ENCODE measurements around the gene KRT85. TPM values are rescaled to one million over a fixed set of nuclear protein-coding genes. Genes with fewer than 3 reads are reported as not detected.

Gene KRT85
- total RNA-seq, 2 donors from 2014 or later = not detected

DNA sequence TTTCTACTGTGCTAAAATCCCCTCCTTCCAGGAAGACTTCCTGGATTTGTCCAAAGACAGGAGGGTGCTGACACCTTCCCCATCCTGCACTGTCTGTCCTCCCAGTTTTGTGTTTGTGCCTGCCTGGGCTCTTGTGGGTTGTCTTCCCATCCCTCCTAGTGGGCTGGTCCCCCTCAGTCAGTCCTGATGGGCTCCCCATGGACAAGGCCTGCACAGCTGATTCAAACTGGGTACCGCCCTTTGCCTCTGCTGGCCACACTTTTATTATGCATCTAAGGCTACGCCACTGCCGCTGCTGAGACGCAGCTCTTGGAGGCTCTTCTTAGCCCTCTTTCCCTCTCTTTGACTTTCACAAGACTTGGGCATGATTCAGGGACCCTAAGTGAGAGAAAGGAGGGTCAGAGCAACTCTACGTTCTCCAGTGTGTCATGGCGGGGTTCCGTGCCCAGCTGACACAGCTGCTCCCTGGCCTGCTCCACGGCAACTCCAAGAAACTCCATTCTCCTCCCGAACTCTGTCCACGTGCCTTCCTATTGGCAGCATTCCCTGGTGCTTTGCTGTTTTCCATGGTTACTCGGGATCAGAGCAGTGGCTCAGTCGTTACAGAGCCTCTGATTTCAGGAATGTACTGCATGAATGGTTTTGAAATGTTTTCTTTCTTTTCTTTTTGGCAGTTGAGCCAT, 3.8 kb upstream of the KRT85 start:
- no peak overlapping the region for H3K4me3 Mint-ChIP-seq
- peaks cover 17% of the 10 kb centered on the region for H3K27me3 Mint-ChIP-seq (ENCODE audit: low read depth)
- no peak for ATAC-seq (replicated peaks in 1 of 2)
- no peaks in the 10 kb centered on the region for H3K36me3 Mint-ChIP-seq (ENCODE audit: insufficient read depth in 2 of 2)
- no peaks in the 10 kb centered on the region for H3K9me3 Mint-ChIP-seq
- H3K27ac Mint-ChIP-seq = no peak overlapping the region
- H3K4me1 Mint-ChIP-seq (ENCODE audit: low read depth) = no peaks in the 10 kb centered on the region
- DNase-seq = no peak

DNA sequence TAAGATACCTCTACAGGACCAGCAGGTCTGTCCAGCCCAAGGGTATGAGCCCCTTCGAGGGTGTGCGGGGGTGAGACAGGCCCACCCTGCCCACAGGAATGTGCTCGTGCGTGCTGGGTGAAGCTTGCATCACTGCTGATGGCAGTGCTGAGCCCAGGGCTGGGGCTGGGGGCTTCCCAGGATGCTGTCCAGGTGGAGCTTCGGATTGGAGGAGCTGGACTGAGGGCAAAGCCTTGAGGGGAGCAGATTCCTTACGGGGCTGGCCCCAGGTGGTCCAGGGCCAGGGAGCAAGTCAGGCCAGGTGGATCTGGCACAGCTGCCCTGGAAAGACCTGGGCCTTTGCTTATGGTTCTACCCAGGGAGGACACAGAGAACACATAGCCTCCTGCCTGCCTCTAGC, 2.5 kb upstream of the KRT85 start:
- no peak for ATAC-seq (replicated peaks in 1 of 2)
- H3K36me3 Mint-ChIP-seq (ENCODE audit: insufficient read depth in 2 of 2) = no peaks in the 10 kb centered on the region
- H3K4me3 Mint-ChIP-seq = no peak overlapping the region
- no peaks in the 10 kb centered on the region for H3K9me3 Mint-ChIP-seq
- peaks cover 12% of the 10 kb centered on the region for H3K27me3 Mint-ChIP-seq (ENCODE audit: low read depth)
- no peak overlapping the region for H3K27ac Mint-ChIP-seq
- DNase-seq = no peak
- H3K4me1 Mint-ChIP-seq (ENCODE audit: low read depth) = no peaks in the 10 kb centered on the region

DNA sequence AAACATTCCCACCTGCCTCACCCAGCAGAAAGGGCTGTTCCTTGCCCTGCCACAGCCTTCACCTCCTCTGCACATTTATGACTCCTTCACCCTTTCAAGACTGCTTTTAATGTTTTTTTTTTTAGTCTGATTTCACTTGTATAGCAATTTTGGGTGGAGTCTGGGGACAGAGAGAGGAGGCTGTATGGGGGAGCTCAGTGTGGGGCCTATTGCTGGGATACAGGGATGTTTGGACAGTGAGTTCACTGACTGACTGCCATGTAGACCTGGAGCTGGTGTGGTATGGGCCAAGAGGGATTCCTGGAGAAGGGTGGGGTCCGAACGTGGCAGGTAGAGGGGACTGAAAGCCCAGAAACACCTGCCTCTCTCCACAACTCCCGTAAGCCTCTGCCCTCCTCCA, 1.9 kb upstream of the KRT85 start:
- no peak for ATAC-seq (replicated peaks in 1 of 2)
- no peak overlapping the region for H3K4me3 Mint-ChIP-seq
- H3K36me3 Mint-ChIP-seq (ENCODE audit: insufficient read depth in 2 of 2) = no peaks in the 10 kb centered on the region
- H3K27ac Mint-ChIP-seq = no peak overlapping the region
- H3K27me3 Mint-ChIP-seq (ENCODE audit: low read depth) = peaks cover 12% of the 10 kb centered on the region
- H3K4me1 Mint-ChIP-seq (ENCODE audit: low read depth) = no peaks in the 10 kb centered on the region
- DNase-seq = no peak
- H3K9me3 Mint-ChIP-seq = no peaks in the 10 kb centered on the region

DNA sequence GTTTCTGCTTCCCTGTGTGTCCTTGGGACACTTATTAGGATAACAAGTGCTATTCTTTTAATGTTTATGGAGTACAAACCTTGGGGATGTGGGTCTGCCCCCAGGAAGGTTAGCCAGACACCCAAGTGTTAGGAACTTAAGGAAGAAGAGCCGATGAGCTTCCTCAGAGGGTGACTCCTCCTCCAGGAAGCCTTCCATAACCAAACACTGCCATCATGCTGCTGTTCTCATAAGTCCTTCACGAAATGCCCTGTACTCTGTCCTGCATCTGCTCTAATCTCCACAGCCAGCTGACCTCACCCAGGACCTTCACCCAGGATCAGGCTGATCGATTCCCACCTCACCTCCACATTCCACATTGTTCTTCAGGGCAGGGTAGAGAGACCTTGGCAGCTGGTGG, 1.2 kb upstream of the KRT85 start:
- Mint-ChIP-seq H3K27ac (no peak overlapping the region), H3K9me3 (no peaks in the 10 kb centered on the region), H3K4me1 (ENCODE audit: low read depth) (no peaks in the 10 kb centered on the region), H3K36me3 (ENCODE audit: insufficient read depth in 2 of 2) (no peaks in the 10 kb centered on the region), H3K4me3 (no peak overlapping the region), H3K27me3 (ENCODE audit: low read depth) (peaks cover 12% of the 10 kb centered on the region)
- DNase-seq (no peak), ATAC-seq (replicated peaks in 1 of 2) (no peak)

- Mint-ChIP-seq H3K9me3 (no peaks in the 10 kb centered on the region), H3K27ac (no peak overlapping the region), H3K36me3 (ENCODE audit: insufficient read depth in 2 of 2) (no peaks in the 10 kb centered on the region), H3K27me3 (ENCODE audit: low read depth) (peaks cover 12% of the 10 kb centered on the region), H3K4me3 (no peak overlapping the region), H3K4me1 (ENCODE audit: low read depth) (no peaks in the 10 kb centered on the region)
- no peak for DNase-seq
- no peak for ATAC-seq (replicated peaks in 1 of 2)
Observed at GRCh38 chr12:52367876-52368275, 595 bp upstream of the KRT85 start.

GRCh38 chr12:52364901-52365489, 2.3 kb downstream of the KRT85 start:
- no peak overlapping the region for H3K27ac Mint-ChIP-seq
- H3K4me1 Mint-ChIP-seq (ENCODE audit: low read depth) = no peaks in the 10 kb centered on the region
- no peaks in the 10 kb centered on the region for H3K36me3 Mint-ChIP-seq (ENCODE audit: insufficient read depth in 2 of 2)

GRCh38 chr12:52364061-52364460, 3.2 kb downstream of the KRT85 start:
- no peak for DNase-seq
- Mint-ChIP-seq H3K9me3 (no peaks in the 10 kb centered on the region), H3K4me1 (ENCODE audit: low read depth) (peaks cover 6% of the 10 kb centered on the region), H3K27ac (no peak overlapping the region), H3K27me3 (ENCODE audit: low read depth) (peaks cover 6% of the 10 kb centered on the region), H3K4me3 (no peak overlapping the region), H3K36me3 (ENCODE audit: insufficient read depth in 2 of 2) (no peaks in the 10 kb centered on the region)
- ATAC-seq (replicated peaks in 1 of 2) = no peak

More at GRCh38 chr12:52364901-52365489, 2.3 kb downstream of the KRT85 start:
- Mint-ChIP-seq H3K4me3 (no peak overlapping the region), H3K9me3 (no peaks in the 10 kb centered on the region), H3K27me3 (ENCODE audit: low read depth) (peaks cover 6% of the 10 kb centered on the region)
- no peak for ATAC-seq (replicated peaks in 1 of 2)
- no peak for DNase-seq

GRCh38 chr12:52363111-52363679, 4.1 kb downstream of the KRT85 start:
- Mint-ChIP-seq H3K4me1 (ENCODE audit: low read depth) (peaks cover 15% of the 10 kb centered on the region), H3K27me3 (ENCODE audit: low read depth) (no peaks in the 10 kb centered on the region), H3K9me3 (no peaks in the 10 kb centered on the region), H3K27ac (no peak overlapping the region), H3K4me3 (no peak overlapping the region), H3K36me3 (ENCODE audit: insufficient read depth in 2 of 2) (no peaks in the 10 kb centered on the region)
- no peak for ATAC-seq (replicated peaks in 1 of 2)
- no peak for DNase-seq

DNA sequence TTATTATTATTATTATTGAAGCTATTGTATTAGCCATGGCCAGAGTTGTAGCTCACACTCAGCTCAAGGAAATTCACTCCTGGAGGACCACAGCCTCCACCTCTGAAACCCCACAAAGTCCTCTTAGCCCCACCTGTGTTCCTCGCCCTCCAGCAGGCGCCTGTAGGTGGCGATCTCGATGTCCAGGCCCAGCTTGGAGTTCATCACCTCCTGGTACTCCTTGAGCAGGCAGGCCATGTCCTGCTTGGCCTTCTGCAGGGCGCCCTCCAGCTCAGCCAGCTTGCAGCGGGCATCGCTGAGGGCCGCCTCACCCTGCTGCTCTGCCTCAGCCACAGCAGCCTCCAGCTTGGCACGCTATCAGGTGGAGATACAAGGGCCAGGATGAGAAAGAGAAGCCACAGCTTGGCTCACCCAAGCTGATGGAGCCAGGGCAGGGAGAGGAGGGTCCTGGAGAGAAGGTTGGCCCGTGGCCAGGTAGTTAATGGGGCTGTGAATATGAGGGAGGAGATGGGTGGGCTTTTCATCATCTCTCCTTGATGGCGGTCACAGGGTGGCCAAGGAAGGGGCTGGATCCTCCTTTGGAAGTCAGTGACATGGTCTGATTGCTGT, 5.1 kb downstream of the KRT85 start:
- ATAC-seq (replicated peaks in 1 of 2) (no peak), DNase-seq (no peak)
- Mint-ChIP-seq H3K9me3 (no peaks in the 10 kb centered on the region), H3K27ac (no peak overlapping the region), H3K36me3 (ENCODE audit: insufficient read depth in 2 of 2) (no peaks in the 10 kb centered on the region), H3K4me1 (ENCODE audit: low read depth) (peaks cover 15% of the 10 kb centered on the region), H3K4me3 (no peak overlapping the region), H3K27me3 (ENCODE audit: low read depth) (no peaks in the 10 kb centered on the region)

- no peaks in the 10 kb centered on the region for H3K9me3 Mint-ChIP-seq
- ATAC-seq (replicated peaks in 1 of 2) (peak in 1 of 2 donors; percentile 15), DNase-seq (no peak)
- H3K4me3 Mint-ChIP-seq = no peak overlapping the region
- H3K27ac Mint-ChIP-seq = no peak overlapping the region
- H3K27me3 Mint-ChIP-seq (ENCODE audit: low read depth) = no peaks in the 10 kb centered on the region
- peaks cover 15% of the 10 kb centered on the region for H3K4me1 Mint-ChIP-seq (ENCODE audit: low read depth)
- no peaks in the 10 kb centered on the region for H3K36me3 Mint-ChIP-seq (ENCODE audit: insufficient read depth in 2 of 2)
Observed at GRCh38 chr12:52361553-52361952, 5.7 kb downstream of the KRT85 start.

GRCh38 chr12:52360663-52361271, 6.5 kb downstream of the KRT85 start:
- Mint-ChIP-seq H3K9me3 (no peaks in the 10 kb centered on the region), H3K36me3 (ENCODE audit: insufficient read depth in 2 of 2) (no peaks in the 10 kb centered on the region), H3K27me3 (ENCODE audit: low read depth) (no peaks in the 10 kb centered on the region), H3K4me1 (ENCODE audit: low read depth) (peaks cover 15% of the 10 kb centered on the region), H3K4me3 (no peak overlapping the region), H3K27ac (no peak overlapping the region)
- ATAC-seq (replicated peaks in 1 of 2) (no peak), DNase-seq (no peak)

DNA sequence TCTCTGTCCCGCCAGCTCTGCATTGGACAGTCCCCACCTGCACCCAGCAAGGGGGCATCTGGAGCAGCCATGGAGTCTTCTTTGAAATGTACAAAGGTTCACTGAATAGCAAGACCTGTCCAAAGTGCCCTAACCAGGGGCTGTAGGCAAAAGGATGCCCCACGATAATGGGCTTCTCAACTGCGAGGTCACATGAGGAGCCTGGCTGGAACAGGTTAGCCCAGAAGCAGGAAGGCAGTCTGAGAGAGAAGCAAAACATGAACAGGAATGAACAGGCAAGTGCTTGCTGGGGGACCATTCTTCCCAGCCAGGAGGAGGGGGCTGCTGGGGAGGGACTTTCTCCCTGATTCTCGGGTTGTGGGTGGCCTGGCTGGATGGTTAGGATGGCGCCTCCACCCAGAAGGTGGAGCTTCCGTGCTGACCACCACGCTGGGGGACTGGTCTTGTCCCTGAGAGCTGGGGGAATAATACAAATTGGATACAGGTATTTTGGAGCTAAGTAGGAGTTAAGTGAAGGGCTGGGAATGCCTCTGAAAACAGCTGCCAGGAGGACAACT, 7.1 kb downstream of the KRT85 start:
- Mint-ChIP-seq H3K27me3 (ENCODE audit: low read depth) (no peaks in the 10 kb centered on the region), H3K36me3 (ENCODE audit: insufficient read depth in 2 of 2) (no peaks in the 10 kb centered on the region), H3K27ac (no peak overlapping the region), H3K4me3 (no peak overlapping the region), H3K4me1 (ENCODE audit: low read depth) (peaks cover 15% of the 10 kb centered on the region), H3K9me3 (no peaks in the 10 kb centered on the region)
- ATAC-seq (replicated peaks in 1 of 2) = no peak
- no peak for DNase-seq

DNA sequence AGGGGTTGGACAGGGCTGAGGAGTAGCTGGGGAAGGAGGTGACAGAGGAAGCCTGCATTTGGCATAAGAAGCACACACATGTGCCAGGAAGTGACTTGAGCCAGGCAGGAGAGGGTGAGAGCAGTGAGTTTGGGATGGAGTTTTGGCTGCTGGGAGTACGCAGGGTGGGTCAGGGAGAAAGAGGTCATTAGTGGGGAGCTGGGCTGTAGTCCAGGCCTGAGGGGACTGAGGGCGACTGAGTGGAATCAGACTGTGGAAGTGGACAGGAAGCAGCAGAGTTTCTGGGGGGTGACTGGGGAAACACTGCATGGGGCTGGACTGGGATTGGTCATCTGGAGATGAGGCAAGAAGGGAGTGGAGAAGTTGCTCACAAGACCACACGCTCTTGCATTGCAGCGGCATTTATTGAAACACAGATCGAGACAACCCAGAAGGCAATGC, 7.6 kb downstream of the KRT85 start:
- Mint-ChIP-seq H3K27ac (no peak overlapping the region), H3K36me3 (ENCODE audit: insufficient read depth in 2 of 2) (no peaks in the 10 kb centered on the region), H3K4me3 (no peak overlapping the region), H3K4me1 (ENCODE audit: low read depth) (peaks cover 15% of the 10 kb centered on the region), H3K27me3 (ENCODE audit: low read depth) (no peaks in the 10 kb centered on the region), H3K9me3 (no peaks in the 10 kb centered on the region)
- no peak for ATAC-seq (replicated peaks in 1 of 2)
- DNase-seq = no peak

All from activated T-cell treated with anti-CD3 and anti-CD28 coated beads, Interleukin-2, amount 50 U/mL, for 72 hours (primary cell).